Measurements from ENCODE around the gene PARD6B.

Gene PARD6B

GRCh38 chr20:50720582-50720981, 10.8 kb upstream of the PARD6B start:
- H3K4me3 ChIP-seq (ENCODE audit: low read length), result no peak overlapping the region
- no peak for DNase-seq (ENCODE audit: low read depth, low spot score)

DNA sequence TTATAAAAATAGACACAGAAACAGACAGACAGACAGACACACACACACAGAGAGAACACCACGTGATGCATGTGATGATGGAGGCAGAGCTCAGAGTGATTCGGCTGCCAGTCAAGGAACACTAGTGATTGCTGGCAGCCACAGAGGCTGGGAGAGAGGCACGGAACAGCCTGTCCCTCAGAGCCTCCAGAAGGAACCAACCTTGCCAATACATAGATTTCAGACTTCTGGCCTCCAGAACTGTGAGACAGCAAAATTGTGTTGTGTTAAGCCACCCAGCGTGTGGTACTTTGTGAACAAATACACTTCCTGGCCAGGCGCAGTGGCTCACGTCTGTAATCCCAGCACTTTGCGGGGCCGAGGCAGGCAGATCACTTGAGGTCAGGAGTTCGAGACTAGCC, 9.5 kb upstream of the PARD6B start:
- no peak for DNase-seq (ENCODE audit: low read depth, low spot score)
- no peak overlapping the region for H3K4me3 ChIP-seq (ENCODE audit: low read length)

- H3K4me3 ChIP-seq (ENCODE audit: low read length), result no peak overlapping the region
- DNase-seq (ENCODE audit: low read depth, low spot score), result no peak
These were observed 8.8 kb upstream of the PARD6B start for GRCh38 chr20:50722424-50723155.

- H3K4me3 ChIP-seq (ENCODE audit: low read length), result no peak overlapping the region
- no peak for DNase-seq (ENCODE audit: low read depth, low spot score)
These were observed 7.7 kb upstream of the PARD6B start for GRCh38 chr20:50723672-50724071.

DNA sequence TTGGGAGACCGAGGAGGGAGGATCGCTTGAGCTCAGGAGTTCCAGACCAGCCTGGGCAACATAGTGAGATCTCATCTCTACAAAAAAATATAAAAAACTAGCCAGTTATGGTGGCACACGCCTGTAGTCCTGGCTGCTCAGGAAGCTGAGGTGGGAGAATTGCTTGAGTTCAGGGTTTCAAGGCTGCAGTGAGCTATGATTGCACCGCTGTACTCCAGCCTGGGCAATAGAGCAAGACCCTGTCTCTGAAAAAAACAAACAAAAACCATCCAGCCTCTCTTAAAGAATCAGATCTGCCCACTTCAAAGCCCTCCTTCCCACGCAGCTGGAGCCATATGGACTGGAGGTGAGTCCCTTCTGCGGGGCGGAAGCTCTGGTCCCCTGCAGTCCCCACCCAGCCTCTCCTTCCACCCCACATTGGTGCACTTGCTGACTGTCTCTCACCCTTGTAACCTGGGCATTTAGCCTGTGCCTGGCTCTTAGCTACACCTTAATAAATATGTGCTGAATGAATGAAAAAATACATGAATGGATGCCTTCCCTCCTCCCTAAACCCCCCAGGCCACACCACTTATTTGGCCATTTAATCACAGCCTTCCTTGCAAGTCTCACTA, 7.2 kb upstream of the PARD6B start:
- no peak for DNase-seq (ENCODE audit: low read depth, low spot score)
- no peak overlapping the region for H3K4me3 ChIP-seq (ENCODE audit: low read length)

DNA sequence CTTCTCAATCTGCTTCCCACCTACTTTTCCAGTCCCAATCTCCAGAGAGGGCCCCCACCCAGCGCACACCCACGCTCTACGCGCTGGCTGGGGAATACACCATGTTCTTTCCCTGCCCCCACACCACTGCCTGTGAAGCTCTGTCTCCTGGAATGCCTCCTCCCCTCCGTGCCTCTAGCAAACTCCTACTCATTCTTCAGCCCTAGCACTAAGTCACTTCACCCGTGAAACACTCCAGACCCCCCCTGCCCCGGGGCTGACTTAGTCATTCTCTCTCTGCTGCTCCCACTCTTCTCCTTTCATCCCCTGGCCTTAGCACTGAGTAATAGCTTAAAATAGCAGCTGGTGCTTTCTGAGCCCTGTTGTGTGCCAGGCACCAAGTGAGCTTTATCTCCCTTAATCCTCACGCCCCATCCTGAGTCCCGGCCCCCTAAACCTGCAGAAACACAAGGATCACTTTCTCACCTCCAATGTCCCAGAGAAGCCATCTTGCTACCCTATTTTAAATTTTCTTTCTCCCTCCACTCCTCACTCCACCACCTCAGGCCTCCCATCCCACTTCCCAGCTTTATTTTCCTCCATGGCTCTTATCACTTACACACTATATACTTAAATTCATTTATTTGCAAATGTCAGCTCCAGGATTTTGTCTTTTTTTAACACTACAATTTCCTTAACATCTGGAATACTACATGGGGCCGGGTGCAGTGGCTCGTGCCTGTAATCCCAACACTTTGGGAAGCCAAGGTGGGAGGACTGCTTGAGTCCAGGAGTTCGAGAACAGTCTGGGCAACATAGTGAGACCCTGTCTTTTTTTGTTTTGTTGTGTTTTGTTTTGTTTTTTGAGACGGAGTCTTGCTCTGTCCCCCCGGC, 6.3 kb upstream of the PARD6B start:
- DNase-seq (ENCODE audit: low read depth, low spot score), result no peak
- no peak overlapping the region for H3K4me3 ChIP-seq (ENCODE audit: low read length)

GRCh38 chr20:50725724-50726005, 5.7 kb upstream of the PARD6B start:
- no peak overlapping the region for H3K4me3 ChIP-seq (ENCODE audit: low read length)
- no peak for DNase-seq (ENCODE audit: low read depth, low spot score)

- no peak for DNase-seq (ENCODE audit: low read depth, low spot score)
- no peak overlapping the region for H3K4me3 ChIP-seq (ENCODE audit: low read length)
These were observed 4.2 kb upstream of the PARD6B start for GRCh38 chr20:50726955-50727791.

DNA sequence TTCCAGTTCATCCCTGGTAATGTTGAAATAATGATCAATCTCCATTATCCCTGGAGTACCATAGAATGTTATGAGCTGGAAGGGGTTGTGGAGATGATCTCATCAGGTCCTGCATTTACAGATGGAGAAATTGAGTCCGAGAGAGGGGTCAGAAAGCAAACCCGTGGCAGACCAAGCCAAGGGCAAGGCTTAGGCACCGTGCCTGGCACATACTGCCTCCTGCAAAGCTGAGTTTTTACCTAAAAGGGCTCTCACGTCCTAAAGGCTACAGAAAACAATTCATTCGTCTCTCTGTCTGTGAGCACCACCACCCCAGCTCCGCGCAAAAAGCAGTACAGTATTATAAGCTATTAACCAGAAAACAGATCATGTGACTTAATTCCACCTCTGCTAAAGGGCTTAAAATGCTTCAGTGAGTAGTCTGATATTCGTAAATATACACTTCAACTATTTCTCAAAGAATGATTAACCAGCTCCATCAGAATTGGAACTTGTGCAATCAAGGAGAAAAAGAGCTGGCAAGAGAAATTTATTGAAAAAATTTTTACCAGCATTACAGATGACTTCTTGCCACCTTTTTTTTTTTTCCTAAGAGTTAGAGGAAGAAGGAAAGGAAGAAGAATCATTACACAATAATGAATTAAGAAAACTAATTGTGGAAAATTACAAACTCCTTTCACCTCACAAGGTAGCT, 3.4 kb upstream of the PARD6B start:
- H3K4me3 ChIP-seq (ENCODE audit: low read length), result no peak overlapping the region
- no peak for DNase-seq (ENCODE audit: low read depth, low spot score)

DNA sequence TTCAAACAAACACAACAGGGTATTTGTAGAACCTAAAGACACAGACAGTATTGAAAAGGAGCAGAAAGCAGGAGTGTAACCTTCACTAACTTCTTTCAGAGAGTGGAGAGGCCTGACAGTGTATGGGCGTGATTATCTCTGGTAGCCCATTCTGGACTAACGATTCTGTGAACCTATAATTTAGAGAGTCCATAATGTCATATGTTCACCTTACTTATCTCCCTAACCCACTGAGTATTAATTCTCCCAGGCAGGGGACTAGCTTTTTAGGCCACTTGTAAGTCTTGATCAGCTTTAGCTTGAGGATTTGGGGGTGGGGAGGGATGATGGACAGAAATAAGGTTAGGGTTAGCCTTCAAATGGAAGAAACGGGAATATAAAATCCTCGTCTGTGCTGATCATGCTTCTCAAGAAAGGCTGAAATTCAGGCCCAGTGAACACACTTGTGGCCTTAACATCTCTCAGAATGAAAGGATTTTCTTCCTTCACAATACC, 2.8 kb upstream of the PARD6B start:
- H3K4me3 ChIP-seq (ENCODE audit: low read length), result no peak overlapping the region
- DNase-seq (ENCODE audit: low read depth, low spot score), result no peak

DNA sequence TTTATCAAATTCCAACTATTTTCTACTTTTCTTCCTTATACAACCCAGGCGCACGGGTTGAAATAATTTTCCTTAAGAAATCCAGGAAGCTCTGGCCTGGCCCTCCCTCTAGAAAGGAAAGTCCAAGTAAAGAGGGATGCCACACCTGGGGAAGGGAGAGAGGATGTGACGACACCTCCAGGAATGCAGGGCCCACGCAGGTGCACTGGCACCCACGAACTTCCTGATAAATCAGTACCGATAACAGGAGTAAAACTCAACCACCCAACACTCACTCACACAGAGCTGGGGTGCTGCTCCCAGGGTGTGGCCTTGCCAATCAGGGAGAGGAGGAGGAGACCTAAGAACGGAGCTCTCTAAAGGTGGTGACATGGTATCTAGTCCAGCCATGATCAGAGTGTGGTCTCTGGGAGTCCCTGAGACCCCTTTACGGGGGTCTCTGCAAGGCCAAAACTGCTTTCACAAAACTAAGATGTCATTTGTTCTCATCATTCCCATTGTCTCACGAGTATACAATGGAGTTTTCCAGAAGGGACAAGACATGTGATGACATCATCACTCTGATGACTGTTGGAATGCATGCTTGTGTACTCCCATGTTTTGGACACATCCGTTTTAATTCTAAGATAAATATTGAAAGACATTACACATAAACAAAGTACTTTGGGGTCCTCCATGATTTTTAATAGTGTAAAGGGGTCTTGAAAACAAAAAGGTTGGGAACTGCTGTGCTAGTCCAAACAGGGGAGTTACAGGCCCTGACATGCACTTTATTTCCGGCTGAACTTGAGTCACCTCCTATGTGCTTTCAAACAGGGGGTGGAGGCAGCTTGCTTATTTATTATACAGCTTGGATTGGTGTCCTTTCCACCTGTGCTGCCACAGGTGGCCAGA, 2.2 kb upstream of the PARD6B start:
- no peak overlapping the region for H3K4me3 ChIP-seq (ENCODE audit: low read length)
- DNase-seq (ENCODE audit: low read depth, low spot score), result no peak

- no peak for DNase-seq (ENCODE audit: low read depth, low spot score)
- H3K4me3 ChIP-seq (ENCODE audit: low read length), result peak overlapping the region; percentile 61
These were observed 1.2 kb upstream of the PARD6B start for GRCh38 chr20:50729901-50730764.

DNA sequence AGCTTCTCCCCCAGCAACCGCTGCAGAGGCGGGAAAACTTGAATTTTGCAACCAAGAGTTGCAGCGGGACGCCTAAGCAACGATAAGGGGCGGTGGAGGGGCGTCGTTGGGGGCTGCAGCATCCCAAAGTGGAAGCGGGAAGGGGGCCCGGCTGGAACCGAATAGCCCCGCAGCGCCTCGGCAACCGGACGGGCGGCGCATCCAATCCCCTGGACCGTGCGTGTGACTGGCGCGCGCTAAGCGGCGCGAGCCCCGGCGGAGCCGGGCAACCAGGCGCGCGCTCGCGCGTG, 670 bp upstream of the PARD6B start:
- no peak for DNase-seq (ENCODE audit: low read depth, low spot score)
- peak overlapping the region; percentile 61 for H3K4me3 ChIP-seq (ENCODE audit: low read length)

DNA sequence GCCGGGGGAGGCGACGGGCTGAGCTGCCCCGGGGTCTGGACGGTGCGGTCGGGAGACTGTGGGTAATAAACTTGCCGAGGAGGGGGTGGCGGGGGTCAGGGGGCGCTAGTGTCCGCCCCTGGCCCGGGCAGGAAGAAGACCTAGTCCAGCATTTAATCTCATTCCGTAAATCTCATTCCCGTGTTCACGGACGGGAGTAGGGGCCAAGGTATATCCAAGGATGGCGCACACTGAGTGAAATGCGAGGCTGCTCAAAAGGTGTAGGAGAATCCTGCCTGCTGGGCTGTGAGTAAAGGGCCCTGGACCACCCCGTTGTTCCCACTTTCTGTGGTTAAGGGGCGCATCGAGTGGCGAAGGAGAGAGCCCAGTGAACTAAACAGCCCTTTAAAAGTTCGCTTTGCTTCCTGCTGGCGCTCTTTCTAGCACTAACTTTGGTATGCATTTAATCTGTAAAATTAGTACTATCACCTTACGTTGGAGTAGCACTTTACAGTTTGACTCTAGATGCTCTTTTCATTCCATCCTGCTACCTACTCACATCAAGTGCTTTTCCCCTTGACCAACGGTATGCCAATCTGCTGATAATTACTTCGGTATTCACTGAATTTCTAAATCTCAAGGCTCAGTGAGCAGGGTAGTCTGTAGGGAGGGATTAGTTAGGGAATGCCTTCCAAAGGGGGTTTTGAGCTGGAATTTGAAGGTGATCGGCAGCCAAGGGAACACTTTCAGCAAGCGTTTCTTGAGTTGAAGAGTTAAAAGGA, 730 bp downstream of the PARD6B start:
- peak overlapping the region; percentile 74 for H3K4me3 ChIP-seq (ENCODE audit: low read length)
- no peak for DNase-seq (ENCODE audit: low read depth, low spot score)

DNA sequence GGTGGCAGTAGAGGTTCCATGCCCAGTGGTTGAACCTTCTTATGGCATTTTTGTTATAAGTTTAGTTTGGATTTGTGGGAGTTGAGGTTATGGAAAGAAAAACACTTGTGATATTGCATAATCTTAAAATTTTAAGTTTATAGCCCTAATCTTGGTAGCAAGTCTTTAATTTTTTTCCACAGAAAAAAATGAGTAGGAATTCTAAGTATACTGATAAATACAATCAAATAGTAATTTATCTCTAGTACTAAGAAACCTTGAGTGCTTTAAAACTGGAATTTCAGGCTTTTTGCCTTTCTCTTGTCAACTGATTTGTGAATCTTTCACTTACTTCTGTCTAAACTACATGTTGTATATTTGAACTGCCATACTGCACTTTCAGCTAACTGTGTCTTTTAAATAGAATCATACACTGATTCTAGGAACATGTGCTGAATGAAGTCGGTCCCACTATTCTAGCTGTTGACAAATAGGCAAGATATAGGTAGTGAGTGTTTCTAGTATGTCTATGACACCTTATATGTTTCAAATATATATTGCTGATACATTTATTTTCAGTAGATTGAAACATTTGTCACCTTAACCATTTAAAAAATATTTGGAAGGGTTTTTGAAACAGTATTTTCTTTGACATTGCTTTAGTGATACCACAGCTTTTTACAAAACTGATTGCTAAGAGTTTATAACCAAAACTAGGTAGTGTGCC, 2.4 kb downstream of the PARD6B start:
- H3K4me3 ChIP-seq (ENCODE audit: low read length), result no peak overlapping the region
- no peak for DNase-seq (ENCODE audit: low read depth, low spot score)

Data from Jurkat, Clone E6-1 (cell line).